ENCODE measurements around the gene FAM187B. TPM values are rescaled to one million over a fixed set of nuclear protein-coding genes. Genes with fewer than 3 reads are reported as not detected.
"Not testable (repeated sequence)": the region's sequence is repeated elsewhere in the genome, so short reads cannot be mapped to it uniquely, and the experiment has no call there.

FAM187B gene
- total and polyA plus RNA-seq, 2 of the 4 experiments (the other 2 are of a cell fraction), result not detected

DNA sequence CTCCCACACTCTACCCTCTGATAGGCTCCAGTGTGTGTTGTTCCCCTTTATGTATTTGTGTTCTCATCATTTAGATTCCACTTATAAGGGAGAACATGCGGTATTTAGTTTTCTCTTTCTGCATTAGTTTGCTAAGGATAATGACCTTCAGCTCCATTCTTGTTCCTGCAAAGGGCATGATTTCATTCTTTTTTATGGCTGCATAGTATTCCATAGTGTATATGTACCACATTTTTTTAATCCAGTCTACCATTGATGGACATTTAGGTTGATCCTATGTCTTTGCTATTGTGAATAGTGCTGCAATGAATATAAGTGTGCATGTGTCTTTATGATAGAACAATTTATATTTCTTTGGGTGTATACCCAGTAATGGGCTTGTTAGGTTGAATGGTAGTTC is 11.1 kb upstream of the FAM187B start:
- WGBS, 2 experiments (ENCODE audit: extremely low coverage in 2 of 2, insufficient read length in 1 of 2), result no CpG with 5 or more reads among the region's 1 CpG
- intact Hi-C loops (cut with micrococcal nuclease); H3K9ac ChIP-seq (ENCODE audit: low read depth, low read length); H4K5ac ChIP-seq (ENCODE audit: low read depth, low read length); H3K9me3 ChIP-seq (ENCODE audit: control insufficient read depth, insufficient read depth, low read length); H2BK120ac ChIP-seq (ENCODE audit: low read depth, low read length); H2AK5ac ChIP-seq (ENCODE audit: low read depth, low read length); H3K27me3 ChIP-seq (ENCODE audit: control insufficient read depth, insufficient read depth, low read length); H2AFZ ChIP-seq (replicated peaks; ENCODE audit: low read length, poor library complexity); DNase-seq; H2AK9ac ChIP-seq (replicated peaks; ENCODE audit: low read depth, low read length, poor library complexity); H3K36me3 ChIP-seq (ENCODE audit: control insufficient read depth, insufficient read depth, low read length); CTCF ChIA-PET; in situ Hi-C loops (cut with MboI; ENCODE audit: low sequenced_read_pairs); BruUV-seq (replicated peaks); dilution Hi-C loops (cut with HindIII; ENCODE audit: low sequenced_read_pairs, unreplicated experiment); H4K8ac ChIP-seq (ENCODE audit: low read depth in 2 of 2, low read length in 2 of 2); POLR2A ChIA-PET (ENCODE audit: unreplicated experiment); H2BK20ac ChIP-seq (ENCODE audit: low read depth, low read length); H3K27ac ChIP-seq (ENCODE audit: insufficient read depth, low read length); H2BK15ac ChIP-seq (ENCODE audit: low read depth, low read length); H3K4ac ChIP-seq (ENCODE audit: low read depth, low read length); ATAC-seq (ENCODE audit: low read depth); H3K14ac ChIP-seq (replicated peaks; ENCODE audit: low read depth, low read length); H3K56ac ChIP-seq (ENCODE audit: extremely low read depth, insufficient read depth, low read length); H3K23ac ChIP-seq (ENCODE audit: low read depth, low read length); H3K4me2 ChIP-seq (ENCODE audit: low read depth, low read length); H3K18ac ChIP-seq (ENCODE audit: low read depth, low read length); H3K79me1 ChIP-seq (ENCODE audit: low read depth in 1 of 2, low read length in 2 of 2); H3K4me1 ChIP-seq (ENCODE audit: control insufficient read depth, insufficient read depth, low read length); H2BK5ac ChIP-seq (ENCODE audit: low read depth, low read length, poor library complexity, severe bottlenecking); H4K20me1 ChIP-seq (ENCODE audit: insufficient read depth, low read length); H4K91ac ChIP-seq (ENCODE audit: insufficient read depth, low read depth, low read length); H3K4me3 ChIP-seq (ENCODE audit: insufficient read depth, low read depth, low read length); H3K9me1 ChIP-seq (ENCODE audit: insufficient read depth, low read length): not testable (repeated sequence)
